ENCODE data around the gene NAA20.

- no peak for TF ChIP-seq CTCF (IDR thresholded peaks at IDR 0.05)
- no peak for TF ChIP-seq SIN3A (IDR thresholded peaks at IDR 0.05; ENCODE audit: borderline replicate concordance, insufficient read depth, low read depth, low read length)
- TF ChIP-seq POLR2AphosphoS5 (IDR thresholded peaks at IDR 0.05; ENCODE audit: low read depth, low read length): no peak
Measured at GRCh38 chr20:19990850-19991249, 26.3 kb upstream of the NAA20 start.
